Stimulated activated CD8-positive, alpha-beta memory T cell treated with anti-CD3 and anti-CD28 coated beads, Interleukin-15, amount 100 ng/mL, for 1 hour (primary cell): ENCODE measurements around the gene SPINK9.

ENCODE experiments used
- DNase-seq: peaks from one replicate; pipeline ENCODE4 v3.0.0-alpha.2; 2020; ENCODE audit warnings: low read depth

The SPINK9 gene

DNA sequence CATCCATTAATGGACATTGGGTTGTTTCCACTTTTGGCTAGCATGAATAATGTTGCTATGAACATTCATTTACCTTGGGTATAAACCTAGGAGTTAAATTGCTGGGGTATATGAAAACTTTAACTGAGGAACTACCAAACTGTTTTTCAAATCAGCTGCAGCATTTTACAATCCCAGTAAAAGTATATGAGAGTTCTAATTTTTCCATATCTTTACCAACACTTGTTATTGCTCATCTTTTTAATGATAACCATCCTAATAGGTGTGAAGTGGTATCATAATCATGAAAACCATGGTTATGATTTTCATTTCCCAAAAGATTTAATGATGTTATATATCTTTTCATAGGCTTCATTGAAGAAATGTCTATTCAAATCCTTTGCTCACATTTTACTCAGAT lies 32.9 kb downstream of the SPINK9 start:
- no peak for DNase-seq

DNA sequence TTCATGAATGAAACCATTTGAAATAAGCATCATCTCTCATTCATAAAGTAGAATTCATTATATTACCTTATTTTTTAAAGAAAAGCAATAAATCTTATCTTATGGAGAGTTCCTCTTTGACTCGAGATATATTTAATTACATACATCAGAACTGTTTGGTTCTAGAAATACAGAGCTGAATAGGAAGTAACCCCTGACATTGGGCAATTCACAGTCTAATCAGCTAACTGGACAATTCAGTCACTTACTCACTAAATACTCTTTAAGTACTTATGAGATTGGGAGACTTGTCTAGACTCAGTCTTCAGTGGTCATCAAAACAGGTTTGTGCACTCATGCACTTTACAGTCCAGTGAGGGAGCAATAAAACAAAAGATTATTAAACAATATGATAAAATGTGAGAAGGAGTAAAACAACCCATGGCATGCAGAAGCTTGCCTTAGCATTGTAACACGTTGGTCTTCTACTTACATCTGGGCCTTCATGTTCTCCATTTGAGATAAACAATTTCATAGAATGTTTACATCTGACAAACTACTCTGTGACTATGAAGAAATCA lies 36.9 kb downstream of the SPINK9 start:
- DNase-seq, result no peak

DNA sequence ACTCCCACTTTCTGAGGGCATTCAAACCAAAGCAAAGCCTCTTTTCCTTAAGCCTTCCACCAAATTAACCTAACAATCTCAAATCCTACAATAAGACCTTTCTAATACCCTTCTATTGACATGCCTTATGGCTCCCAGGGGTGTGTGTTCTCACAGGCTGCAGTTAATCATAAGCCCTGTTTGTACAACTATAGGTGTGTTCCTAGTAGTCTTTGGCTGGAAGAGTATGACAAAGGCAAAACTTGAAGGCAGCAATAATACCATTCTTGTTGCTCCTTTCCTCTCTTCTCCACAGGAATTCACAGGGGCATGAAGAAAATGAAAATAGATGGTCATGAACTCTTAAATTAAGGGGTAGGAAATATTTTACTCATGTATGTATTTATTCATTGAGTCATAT lies 37.5 kb downstream of the SPINK9 start:
- DNase-seq, result no peak

DNA sequence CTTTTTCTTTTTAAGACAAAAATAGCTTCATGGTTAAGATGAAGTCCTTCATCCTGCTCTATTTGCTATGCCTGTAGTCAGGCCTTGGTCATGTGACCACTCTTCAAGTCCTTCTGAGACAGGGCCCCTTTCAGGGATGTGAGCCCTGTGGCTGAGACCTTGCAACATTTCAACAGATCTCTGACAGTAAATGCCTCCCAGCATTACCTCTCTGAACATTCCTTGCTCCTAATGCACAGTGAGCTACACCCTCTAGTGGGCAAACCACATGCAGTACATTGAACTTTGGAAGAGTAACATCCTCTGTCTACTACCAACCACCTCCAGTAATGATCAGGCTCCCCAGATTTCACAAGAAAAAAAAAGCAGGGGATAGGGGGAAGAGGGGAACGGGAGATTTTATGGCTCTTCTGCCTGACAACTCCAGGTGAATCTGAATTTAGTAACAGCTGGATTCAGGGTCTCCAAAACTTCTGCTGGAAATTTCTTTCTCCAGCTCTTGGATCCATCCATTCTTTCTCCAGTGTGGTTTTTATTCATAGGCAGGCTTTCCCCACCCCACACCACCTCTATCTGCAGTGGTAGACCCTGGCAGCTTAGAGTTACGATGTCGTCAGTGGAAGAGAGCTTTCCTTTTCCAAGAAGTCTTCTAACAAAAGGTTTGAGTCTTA lies 39.5 kb downstream of the SPINK9 start:
- no peak for DNase-seq

DNA sequence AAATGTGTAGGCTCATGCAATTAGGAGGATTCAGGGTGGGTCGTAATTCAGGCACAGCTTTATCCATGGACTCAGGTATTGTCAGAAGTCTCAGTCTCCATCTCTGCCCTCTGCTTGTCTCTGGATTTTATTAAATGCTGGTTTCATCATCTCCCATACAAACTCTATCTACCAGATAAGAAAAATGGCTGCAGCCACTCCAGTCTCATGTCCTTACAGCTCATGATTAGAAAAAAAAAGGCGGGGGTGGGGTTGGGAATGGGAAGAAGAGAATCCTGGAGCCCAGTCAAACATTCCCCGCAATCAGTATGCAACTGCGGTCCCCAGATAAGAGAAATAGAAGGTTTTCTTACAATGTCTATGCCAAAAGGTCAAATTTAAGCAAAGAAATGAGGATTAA lies 40.8 kb downstream of the SPINK9 start:
- DNase-seq, result no peak

DNA sequence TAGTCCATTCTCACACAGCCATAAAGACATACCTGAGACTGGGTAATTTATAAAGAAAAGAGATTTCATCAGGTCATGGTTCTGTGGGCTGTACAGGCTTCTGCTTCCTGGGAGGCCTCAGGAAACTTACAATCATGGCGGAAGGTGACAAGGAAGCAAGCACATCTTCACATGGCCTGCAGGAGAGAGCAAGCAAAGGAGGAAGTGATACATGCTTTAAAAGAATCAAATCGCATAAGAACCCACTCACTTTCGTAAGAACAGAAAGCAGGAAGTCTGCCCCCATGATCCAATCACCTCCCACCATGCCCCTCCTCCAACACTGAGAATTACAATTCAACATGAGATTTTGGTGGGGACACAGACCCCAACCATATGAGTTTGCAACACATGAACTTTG lies 43.3 kb downstream of the SPINK9 start:
- no peak for DNase-seq

DNA sequence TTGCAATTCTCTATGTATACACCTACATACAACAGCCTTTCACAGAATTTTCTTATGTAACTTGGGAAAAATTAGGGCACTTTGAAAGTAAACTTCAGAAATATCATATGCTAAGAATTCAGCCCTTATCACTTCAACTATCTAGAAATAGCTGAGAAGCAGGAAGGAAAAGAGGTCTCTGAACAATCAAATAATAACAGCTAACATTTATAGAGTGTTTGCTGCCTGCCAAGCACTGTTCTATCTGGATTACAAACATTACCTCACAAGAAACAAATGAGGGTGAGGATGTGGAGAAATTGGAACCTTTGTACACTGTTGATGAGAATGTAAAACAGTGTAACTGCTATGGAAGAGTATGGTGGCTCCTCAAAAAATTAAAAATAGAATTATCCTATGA lies 44.0 kb downstream of the SPINK9 start:
- no peak for DNase-seq

DNA sequence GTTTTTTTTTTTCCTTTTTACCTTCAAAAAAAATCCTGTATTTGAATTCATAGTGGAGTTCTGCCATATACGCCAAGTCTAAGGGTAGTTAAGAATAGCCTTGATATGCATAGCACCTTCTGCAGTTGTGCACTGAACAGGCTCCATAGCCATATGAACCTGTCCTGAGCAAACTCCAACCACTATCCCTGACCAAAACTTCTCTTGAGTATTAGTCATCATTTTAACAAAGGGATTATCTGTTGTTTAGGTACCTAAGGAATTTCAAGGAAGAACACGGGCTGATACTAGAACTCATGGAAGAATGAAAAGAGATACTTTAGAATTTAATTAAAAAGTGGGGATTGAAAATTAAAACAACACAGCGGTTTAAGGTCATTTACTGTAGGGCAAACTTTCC lies 46.5 kb downstream of the SPINK9 start:
- no peak for DNase-seq

DNA sequence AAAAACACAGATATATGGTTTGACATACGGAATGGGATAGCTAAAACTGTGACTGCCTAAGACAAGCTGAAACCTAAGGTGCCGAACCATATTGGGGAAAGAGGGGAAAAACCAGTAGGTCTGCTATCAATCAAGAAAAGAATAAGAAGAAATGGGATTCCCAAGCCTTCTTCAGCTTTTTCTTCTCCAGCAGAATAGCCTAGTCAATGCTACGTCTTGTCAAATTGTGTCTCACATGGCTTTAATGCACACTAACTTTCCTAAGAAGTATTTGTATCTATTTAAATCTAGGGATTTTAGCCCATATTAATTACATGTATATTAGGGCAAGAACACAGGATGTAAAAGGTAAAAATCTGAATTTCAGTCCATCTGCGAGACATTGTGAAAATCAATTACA lies 47.6 kb downstream of the SPINK9 start:
- DNase-seq, result no peak

DNA sequence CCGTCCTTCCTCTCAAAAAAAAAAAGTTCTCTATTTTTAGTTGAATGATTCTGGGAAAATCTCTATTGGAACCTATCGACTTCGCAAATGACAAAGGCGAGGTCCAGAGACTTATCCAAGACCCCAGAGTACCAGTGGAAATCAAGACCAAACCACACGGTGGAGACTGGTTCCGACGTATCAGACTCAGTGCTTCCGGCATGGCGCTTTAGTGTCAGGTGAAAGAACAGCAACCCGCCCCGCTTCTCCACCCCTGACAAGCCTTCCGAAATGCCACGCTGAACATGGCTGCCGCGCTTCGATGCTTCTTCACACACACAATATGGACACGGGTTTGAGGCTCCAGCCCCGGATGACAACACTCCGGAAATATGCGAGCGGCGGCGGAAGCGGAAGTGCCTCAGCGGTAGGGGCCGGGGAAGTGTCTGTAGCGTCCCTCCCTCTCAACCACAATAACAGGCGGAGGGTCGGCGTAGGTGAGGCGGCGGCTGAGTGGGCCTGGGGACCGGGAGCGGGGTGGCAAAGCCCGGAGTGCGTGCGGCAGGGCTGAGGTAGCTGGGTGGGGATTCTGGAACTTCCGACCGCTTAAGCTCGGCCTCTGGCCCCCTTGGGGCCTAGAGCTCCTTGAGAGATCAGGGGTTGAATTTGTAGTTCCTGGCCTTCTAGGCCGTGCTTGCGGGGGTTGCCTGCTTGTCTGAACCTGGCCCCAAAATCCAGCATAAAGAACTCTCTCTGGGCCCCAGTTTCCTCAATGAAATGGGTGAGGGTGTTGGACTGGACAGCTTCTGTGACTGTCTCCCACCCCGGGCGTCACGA lies 48.4 kb downstream of the SPINK9 start, which contains the start of gene FBXO38:
Gene FBXO38 (plus strand): TSS at position 395 of the 816 bp plus-strand sequence. CDS start 10,819 bp downstream, outside the sequence.
- DNase-seq, result peak; percentile 96

DNA sequence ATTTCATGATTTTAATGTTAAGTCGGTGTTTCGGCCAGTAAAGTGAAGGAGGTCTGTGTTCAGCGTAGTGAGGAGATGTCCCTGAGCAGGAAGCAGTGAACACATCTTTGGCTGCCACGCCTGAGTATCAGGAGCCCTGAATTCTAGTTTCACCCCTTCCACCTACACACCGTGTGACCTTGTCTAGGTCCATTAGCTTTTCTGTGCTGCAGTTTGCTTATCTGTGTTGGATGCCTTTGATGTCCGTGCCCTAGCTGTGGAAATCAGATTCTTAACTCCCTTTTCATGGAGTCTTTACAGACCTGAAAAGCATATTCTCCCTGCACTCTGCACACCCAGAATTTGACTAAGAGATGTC lies 49.0 kb downstream of the SPINK9 start:
- DNase-seq, result no peak

DNA sequence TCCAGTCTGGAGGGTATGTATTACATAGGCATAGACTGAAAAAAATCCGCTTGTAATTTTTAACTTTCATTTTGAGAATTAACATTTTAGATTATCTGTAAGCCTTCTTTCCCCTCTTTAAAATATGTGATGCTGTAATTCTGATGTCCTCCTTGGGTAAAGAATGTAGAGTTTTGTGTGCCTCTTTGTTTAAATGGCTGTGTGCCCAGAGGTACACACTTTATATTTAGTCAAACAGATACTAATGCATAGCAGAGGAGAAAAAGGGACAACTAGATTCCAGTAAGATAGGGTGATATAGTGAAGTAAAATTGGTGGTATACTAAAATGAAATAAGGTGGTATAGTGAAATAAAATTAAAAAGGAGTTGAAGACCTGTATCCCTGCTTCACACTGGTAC lies 49.7 kb downstream of the SPINK9 start:
- no peak for DNase-seq

DNA sequence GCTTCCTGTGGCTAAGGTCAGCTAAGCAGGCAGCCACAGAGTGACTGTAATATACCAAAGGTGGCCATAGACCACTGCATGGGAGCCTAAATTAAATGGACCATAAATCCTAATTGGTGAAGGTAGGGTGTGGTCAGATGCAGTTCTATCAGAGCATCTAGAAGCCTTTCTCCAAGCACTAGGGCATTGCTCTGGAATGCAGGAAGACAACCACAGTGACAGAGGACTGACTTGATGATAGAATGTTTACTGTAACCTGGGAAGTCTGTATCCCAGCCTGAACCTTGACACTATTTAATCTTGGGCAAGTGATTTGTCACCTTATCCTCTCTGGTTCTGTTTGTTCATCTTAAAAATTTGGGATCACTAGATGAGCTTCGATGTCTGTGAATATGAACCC lies 50.7 kb downstream of the SPINK9 start:
- DNase-seq, result no peak

DNA sequence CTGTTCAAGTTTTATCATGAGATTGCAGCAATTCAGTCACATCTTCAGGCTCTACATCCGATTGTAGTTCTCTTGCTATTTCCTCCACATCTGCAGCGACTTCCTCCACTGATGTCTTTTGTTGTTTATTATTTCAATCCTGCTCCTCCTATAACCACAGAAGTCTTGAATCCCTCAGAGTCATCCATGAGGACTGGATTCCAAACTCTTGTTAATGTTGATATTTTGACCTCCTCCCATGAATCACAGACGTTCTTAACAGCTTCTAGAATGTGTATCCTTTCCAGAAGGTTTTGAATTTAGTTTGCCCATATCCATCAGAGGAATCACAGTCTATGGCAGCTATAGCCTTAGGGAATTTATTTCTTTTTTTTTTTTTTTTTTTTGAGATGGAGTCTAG lies 52.0 kb downstream of the SPINK9 start:
- DNase-seq, result no peak

DNA sequence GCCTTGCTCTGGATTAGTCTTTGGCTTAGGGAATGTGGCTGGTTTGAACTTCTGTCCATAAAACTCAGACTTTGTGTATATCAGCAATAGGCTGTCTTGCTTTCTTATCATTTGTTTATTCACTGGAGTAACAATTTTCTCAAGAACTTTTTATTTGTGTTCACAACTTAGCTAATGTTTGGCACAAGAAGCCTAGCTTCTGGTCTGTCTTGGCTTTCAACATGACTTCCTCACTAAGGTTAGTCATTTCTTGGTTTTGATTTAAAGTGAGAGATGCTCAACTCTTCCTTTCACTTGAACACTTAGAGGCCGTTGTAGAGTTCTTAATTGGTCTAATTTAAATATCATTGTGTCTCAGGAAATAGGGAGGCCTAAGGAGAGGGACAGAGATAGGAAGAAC lies 53.3 kb downstream of the SPINK9 start:
- no peak for DNase-seq
